K562 (cell line): ENCODE measurements around the gene GALNT9. TPM values are rescaled to one million over a fixed set of nuclear protein-coding genes. Genes with fewer than 3 reads are reported as not detected.

ENCODE experiments used
- ATAC-seq: fragments of 200-7000 bp; cut with Tn5 transposase; 3 replicates; pipeline ENCODE4 v1.9.1; 2020; ENCODE audit warnings: moderate library complexity
- BruUV-seq: library from RNA; stranded (reverse); fragments of 400-500 nt; replicated peaks from 2 replicates; lab custom pipeline; 2021; lab: Mats Ljungman, UMichigan
- CTCF ChIA-PET: fragments of 300-600 bp; formaldehyde crosslinking; extraction: SDS; loops from one replicate; lab custom pipeline; 2021; ENCODE audit warnings: low intra/inter-chr PET ratio; lab: Yijun Ruan, JAX
- POLR2A ChIA-PET: fragments of 300-600, 350-650 bp; sonication (Branson Sonifier 250); formaldehyde crosslinking; extraction: SDS; loops from one replicate; lab custom pipeline; 2021; ENCODE audit warnings: antibody characterized with exemption, inconsistent platforms; lab: Yijun Ruan, JAX
- DNase-seq, 4 experiments: peaks; one replicate each; pipeline versions ENCODE4 v3.0.0 to v3.0.0-alpha.2; 2011 to 2018; ENCODE audit warnings: low spot score in 3 of 4, mixed read lengths in 3 of 4; ENCODE audit errors: extremely low read depth in 1 of 4
- FAIRE-seq: peaks from 2 replicates; lab custom pipeline; 2011; peaks lifted over from hg19 to GRCh38; lab: Jason Lieb, UNC
- H2AFZ ChIP-seq: 2 replicates; pipeline ENCODE4 v1.6.0; 2011; ENCODE audit warnings: low read depth, low read length, control low read depth, inconsistent platforms
- H3K27ac ChIP-seq: fragments of 200-600 bp; 3 replicates; pipeline ENCODE4 v1.8.0; 2011; ENCODE audit warnings: low read depth, mild to moderate bottlenecking, control low read depth, inconsistent platforms, low read length, moderate library complexity, mixed read lengths; ENCODE audit errors: extremely low read depth
- H3K27me3 ChIP-seq, 2 experiments: fragments of 300-600 bp in 1 of 2; 2 replicates in 1 of 2; 3 replicates in 1 of 2; pipeline versions ENCODE4 v1.6.0 to v1.8.0; 2011; ENCODE audit warnings: inconsistent platforms in 2 of 2, low read length in 2 of 2, mild to moderate bottlenecking in 1 of 2, mixed read lengths in 1 of 2, moderate library complexity in 1 of 2; ENCODE audit not compliant: control insufficient read depth in 2 of 2, insufficient read depth in 2 of 2
- H3K36me3 ChIP-seq: fragments of 300-600 bp; 3 replicates; pipeline ENCODE4 v1.8.0; 2011; ENCODE audit warnings: mild to moderate bottlenecking, low read length, inconsistent platforms; ENCODE audit not compliant: control insufficient read depth, insufficient read depth
- H3K4me1 ChIP-seq, 2 experiments: fragments of 200-600 bp in 1 of 2; replicated peaks in 1 of 2; 2 replicates in 1 of 2; 3 replicates in 1 of 2; pipeline versions ENCODE4 v1.5.1 to v1.8.0; 2011; ENCODE audit warnings: inconsistent platforms in 2 of 2, low read length in 2 of 2, mild to moderate bottlenecking in 1 of 2, mixed read lengths in 1 of 2, moderate library complexity in 1 of 2; ENCODE audit not compliant: control insufficient read depth in 2 of 2, insufficient read depth in 2 of 2
- H3K4me2 ChIP-seq: 2 replicates; pipeline ENCODE4 v1.6.1; 2011; ENCODE audit warnings: low read length, control low read depth, inconsistent platforms, mixed read lengths; ENCODE audit not compliant: insufficient read depth
- H3K4me3 ChIP-seq: fragments of 200-600 bp; sonication (generic), shearing (Covaris generic); 2 replicates; pipeline ENCODE4 v1.5.1; 2016; ENCODE audit warnings: control low read depth, inconsistent platforms
- H3K79me2 ChIP-seq: fragments of 200-600 bp; 3 replicates; pipeline ENCODE4 v1.8.0; 2011; ENCODE audit warnings: low read length, inconsistent platforms; ENCODE audit not compliant: control insufficient read depth, insufficient read depth
- H3K9ac ChIP-seq, 2 experiments: 2 replicates each; pipeline versions ENCODE4 v1.6.0 to v1.6.1; 2011; ENCODE audit warnings: low read depth in 2 of 2, low read length in 2 of 2, control low read depth in 1 of 2, inconsistent platforms in 1 of 2, mild to moderate bottlenecking in 1 of 2, mixed read lengths in 1 of 2; ENCODE audit not compliant: insufficient read depth in 1 of 2
- H3K9me1 ChIP-seq: one replicate; pipeline ENCODE4 v1.6.0; 2011; ENCODE audit warnings: inconsistent platforms, mild to moderate bottlenecking, low read length, moderate library complexity; ENCODE audit not compliant: control insufficient read depth, insufficient read depth
- H3K9me3 ChIP-seq: replicated peaks from 2 replicates; pipeline ENCODE4 v1.5.1; 2011; ENCODE audit warnings: low read depth, low read length, inconsistent platforms; ENCODE audit not compliant: control insufficient read depth, insufficient read depth
- H4K20me1 ChIP-seq: replicated peaks from 2 replicates; pipeline ENCODE4 v1.6.1; 2011; ENCODE audit warnings: low read length, inconsistent platforms, mixed read lengths; ENCODE audit not compliant: control insufficient read depth, insufficient read depth
- CCNT2 ChIP-seq: IDR thresholded peaks from 2 replicates; pipeline ENCODE4 v1.6.1; 2011; ENCODE audit warnings: borderline replicate concordance, low read depth, mild to moderate bottlenecking, moderate library complexity, mixed read lengths, low read length; ENCODE audit not compliant: insufficient read length; ENCODE audit errors: extremely low read depth
- FOXK2 ChIP-seq, 2 experiments: fragments of 450-650 bp; IDR thresholded peaks in 1 of 2; conservative IDR thresholded peaks in 1 of 2; 2 replicates each; pipeline ENCODE4 v1.6.1; 2016; ENCODE audit warnings: low read depth in 2 of 2, mild to moderate bottlenecking in 1 of 2
- HDGF ChIP-seq: fragments of 450-650 bp; IDR thresholded peaks from 2 replicates; pipeline ENCODE4 v1.6.1; 2016
- IRF2 ChIP-seq: sonication (generic); formaldehyde crosslinking; IDR thresholded peaks from 2 replicates; pipeline ENCODE4 v1.8.1; 2022; ENCODE audit warnings: mild to moderate bottlenecking, missing genetic modification reagents
- PML ChIP-seq: IDR thresholded peaks from 2 replicates; pipeline ENCODE4 v1.6.1; 2012; ENCODE audit warnings: low read length, inconsistent platforms
- POLR2A ChIP-seq: fragments of 450-650 bp; conservative IDR thresholded peaks from 2 replicates; pipeline ENCODE4 v1.6.1; 2016
- RFX1 ChIP-seq: fragments of 450-650 bp; IDR thresholded peaks from 2 replicates; pipeline ENCODE4 v1.6.1; 2016; ENCODE audit warnings: mild to moderate bottlenecking, moderate library complexity
- SLC30A9 ChIP-seq: fragments of 250-450 bp; sonication (Bioruptor Pico); IDR thresholded peaks from 2 replicates; pipeline ENCODE4 v1.8.0; 2022; ENCODE audit warnings: mild to moderate bottlenecking, moderate library complexity
- THRAP3 ChIP-seq: fragments of 450-650 bp; IDR thresholded peaks from 2 replicates; pipeline ENCODE4 v1.6.1; 2016; ENCODE audit warnings: mild to moderate bottlenecking, inconsistent platforms, borderline replicate concordance
- ZNF586 ChIP-seq: fragments of 450-650 bp; formaldehyde crosslinking; conservative IDR thresholded peaks from 2 replicates; pipeline ENCODE4 v1.4.0; 2020; ENCODE audit warnings: mild to moderate bottlenecking, moderate library complexity
- ZNF707 ChIP-seq: fragments of 250-450 bp; sonication (Bioruptor Pico); conservative IDR thresholded peaks from 2 replicates; pipeline ENCODE4 v1.8.0; 2022; ENCODE audit warnings: inconsistent platforms, mild to moderate bottlenecking, moderate library complexity
- WGBS: fragments of 100-300 bp; shearing (Covaris generic); methylation state at CpG from one replicate; pipeline ENCODE4 v1.1.6; 2016; ENCODE audit warnings: low coverage, mixed read lengths; ENCODE audit not compliant: insufficient coverage; ENCODE audit errors: missing lambda C conversion rate; 5-methylcytosine and 5-hydroxymethylcytosine counted together
- in situ Hi-C: fragments of 300-500 bp; cut with MboI; formaldehyde crosslinking; loops from 4 replicates; pipeline ENCODE4 v1.15.0; 2018; ENCODE audit warnings: inconsistent platforms, mixed read lengths
- intact Hi-C: fragments of 100-400 bp; cut with micrococcal nuclease; formaldehyde crosslinking; loops from 2 replicates; pipeline ENCODE4 v1.14.2; 2022
- polyA plus RNA-seq, 8 experiments: library from polyadenylated mRNA; depleted of rRNA in 4 of 8; stranded (reverse) in 5 of 8; unstranded in 3 of 8; fragments of >200 nt; fragmentation: Nextera tagmentation in 2 of 8; fragmentation: Illumina TruSeq in 1 of 8; extraction: Ambion mirVana in 2 of 8; extraction: Trizol in 1 of 8; gene quantifications; 2 replicates each; pipeline versions ENCODE4 v1.2.1 to v1.2.3, GENCODE V29; 2011 to 2014; ENCODE audit warnings: inconsistent platforms in 1 of 8, missing spikeins in 1 of 8
- total RNA-seq, 7 experiments: library from RNA; depleted of rRNA in 6 of 7; stranded (reverse); fragments of >200 nt in 6 of 7; fragmentation: Illumina TruSeq in 2 of 7; extraction: Trizol in 2 of 7; gene quantifications; 2 replicates each; pipeline versions ENCODE4 v1.2.1 to v1.2.3, GENCODE V29; 2011 to 2021; ENCODE audit warnings: low replicate concordance in 1 of 7
- TF ChIP-seq, protein P1 (sequence below): fragments of 250-450 bp; sonication (Bioruptor Pico); IDR thresholded peaks from 2 replicates; pipeline ENCODE4 v1.5.0; 2021; ENCODE audit warnings: mild to moderate bottlenecking, borderline replicate concordance
- TF ChIP-seq, protein P2 (sequence below), 2 experiments: fragments of 450-650 bp in 1 of 2; sonication (generic) in 1 of 2; formaldehyde crosslinking; conservative IDR thresholded peaks; 2 replicates each; pipeline versions ENCODE4 v1.4.0 to v1.8.1; 2020 to 2022; ENCODE audit warnings: mild to moderate bottlenecking in 1 of 2, missing genetic modification reagents in 1 of 2

Gene GALNT9
- total and polyA plus RNA-seq, 9 of the 15 experiments (the other 6 are each of a cell fraction or from before 2014, with no cell fraction given): not detected

DNA sequence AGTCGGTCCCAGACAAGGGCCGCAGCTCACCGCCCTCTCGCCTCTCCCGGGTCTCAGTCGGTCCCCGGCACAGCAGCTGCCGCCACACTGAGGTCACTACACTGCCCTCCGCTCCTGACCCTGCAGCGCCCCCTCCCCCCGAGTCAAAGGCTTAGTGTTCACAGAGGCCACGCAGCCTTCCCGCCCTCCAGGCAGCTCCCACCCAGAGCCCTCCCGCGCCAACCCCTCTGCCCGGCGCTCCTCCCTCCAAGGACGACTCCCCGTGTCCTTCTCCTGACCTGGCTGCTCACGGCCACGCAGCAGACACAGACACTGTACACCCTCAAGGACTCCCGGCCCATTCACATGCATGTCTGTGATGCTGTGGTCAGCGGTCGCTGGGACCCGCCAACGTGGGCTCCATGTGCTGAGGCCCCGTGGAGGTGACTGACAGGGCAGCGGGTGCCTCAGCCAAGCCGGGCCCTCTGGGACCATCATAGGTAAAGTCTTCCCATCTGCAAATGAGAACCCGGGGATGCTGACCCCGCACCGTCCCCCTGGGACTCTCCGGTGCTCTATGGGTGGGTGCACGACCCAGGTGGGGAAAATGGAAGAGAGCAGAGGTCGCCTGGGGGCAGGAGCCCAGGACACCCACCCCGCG is 16.3 kb upstream of the GALNT9 start:
- in situ Hi-C loops (no loop called here), intact Hi-C loops (no loop called here)
- H2AFZ ChIP-seq: no peak overlapping the region
- H3K4me3 ChIP-seq: no peak overlapping the region
- WGBS: 1% methylated on average over 28 of the region's 37 CpGs
- H3K27ac ChIP-seq: no peak overlapping the region
- FAIRE-seq (no peak), ATAC-seq (no peak), DNase-seq (no peak)
- no peak overlapping the region for H3K9ac ChIP-seq
- POLR2A ChIA-PET: interaction anchor here (0.7 kb wide), 1 partner anchor 149 kb away, joined by 4 read pairs; no protein-coding TSS in a partner anchor
- H3K79me2 ChIP-seq: no peaks in the 10 kb centered on the region
- no TSS peak for BruUV-seq
- CTCF ChIA-PET: no interaction called here
- H3K36me3 ChIP-seq: no peaks in the 10 kb centered on the region
- peaks cover 0 to 9% of the 10 kb centered on the region in 2 experiments; a peak in 1 of 5 replicates for H3K4me1 ChIP-seq
- no peaks in the 10 kb centered on the region; the same call in 1 of the 2 replicates for H4K20me1 ChIP-seq
- no peak for TF ChIP-seq ZNF586 (CRISPR knock-in tag)
- no peak for TF ChIP-seq CCNT2
- TF ChIP-seq HDGF: no peak
- TF ChIP-seq ZNF707 (CRISPR knock-in tag): no peak
- no peak for TF ChIP-seq FOXK2 (conservative IDR thresholded peaks at IDR 0.05 in 1 of 2, IDR thresholded peaks at IDR 0.05 in 1 of 2; ENCODE audit: low read depth in 2 of 2)
- no peak for TF ChIP-seq IRF2
- no peak for TF ChIP-seq RFX1
- TF ChIP-seq THRAP3: no peak
- TF ChIP-seq SLC30A9 (CRISPR knock-in tag): no peak
- TF ChIP-seq, protein P1, sequence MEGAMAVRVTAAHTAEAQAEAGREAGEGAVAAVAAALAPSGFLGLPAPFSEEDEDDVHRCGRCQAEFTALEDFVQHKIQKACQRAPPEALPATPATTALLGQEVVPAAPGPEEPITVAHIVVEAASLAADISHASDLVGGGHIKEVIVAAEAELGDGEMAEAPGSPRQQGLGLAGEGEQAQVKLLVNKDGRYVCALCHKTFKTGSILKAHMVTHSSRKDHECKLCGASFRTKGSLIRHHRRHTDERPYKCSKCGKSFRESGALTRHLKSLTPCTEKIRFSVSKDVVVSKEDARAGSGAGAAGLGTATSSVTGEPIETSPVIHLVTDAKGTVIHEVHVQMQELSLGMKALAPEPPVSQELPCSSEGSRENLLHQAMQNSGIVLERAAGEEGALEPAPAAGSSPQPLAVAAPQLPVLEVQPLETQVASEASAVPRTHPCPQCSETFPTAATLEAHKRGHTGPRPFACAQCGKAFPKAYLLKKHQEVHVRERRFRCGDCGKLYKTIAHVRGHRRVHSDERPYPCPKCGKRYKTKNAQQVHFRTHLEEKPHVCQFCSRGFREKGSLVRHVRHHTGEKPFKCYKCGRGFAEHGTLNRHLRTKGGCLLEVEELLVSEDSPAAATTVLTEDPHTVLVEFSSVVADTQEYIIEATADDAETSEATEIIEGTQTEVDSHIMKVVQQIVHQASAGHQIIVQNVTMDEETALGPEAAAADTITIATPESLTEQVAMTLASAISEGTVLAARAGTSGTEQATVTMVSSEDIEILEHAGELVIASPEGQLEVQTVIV: no peak
- no peak for TF ChIP-seq POLR2A
- TF ChIP-seq, protein P2, sequence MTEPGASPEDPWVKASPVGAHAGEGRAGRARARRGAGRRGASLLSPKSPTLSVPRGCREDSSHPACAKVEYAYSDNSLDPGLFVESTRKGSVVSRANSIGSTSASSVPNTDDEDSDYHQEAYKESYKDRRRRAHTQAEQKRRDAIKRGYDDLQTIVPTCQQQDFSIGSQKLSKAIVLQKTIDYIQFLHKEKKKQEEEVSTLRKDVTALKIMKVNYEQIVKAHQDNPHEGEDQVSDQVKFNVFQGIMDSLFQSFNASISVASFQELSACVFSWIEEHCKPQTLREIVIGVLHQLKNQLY (CRISPR knock-in tag; conservative IDR thresholded peaks at IDR 0.05): no peak
- TF ChIP-seq PML: no peak
- H3K9me1 ChIP-seq: no peaks in the 10 kb centered on the region
- H3K9me3 ChIP-seq: peaks cover 6% of the 10 kb centered on the region
- no peak overlapping the region for H3K4me2 ChIP-seq
- peaks cover 41 to 73% of the 10 kb centered on the region in 2 experiments; a peak in 4 of 5 replicates for H3K27me3 ChIP-seq
